ENCODE data around the gene RERE.

The RERE gene

GRCh38 chr1:8423692-8424538 lies 393.5 kb downstream of the RERE start:
- Histone ChIP-seq H3K9ac (ENCODE audit: low read depth, low read length) (peak overlapping the region; percentile 66), H3K9me3 (ENCODE audit: insufficient read depth, low read length, severe bottlenecking) (no peaks in the 10 kb centered on the region), H3K27me3 (ENCODE audit: insufficient read depth, low read length, poor library complexity) (peaks cover 4% of the 10 kb centered on the region), H4K20me1 (ENCODE audit: insufficient read depth, low read length) (peaks cover 37% of the 10 kb centered on the region), H3K4me2 (ENCODE audit: insufficient read depth, low read length) (peak overlapping the region; percentile 85), H3K36me3 (ENCODE audit: insufficient read depth, low read length) (peaks cover 10% of the 10 kb centered on the region), H3K4me3 (ENCODE audit: low read depth in 1 of 2, low read length in 2 of 2) (peak overlapping the region; percentile 53 to 58; a peak in 3 of 4 replicates), H3K27ac (ENCODE audit: low read length) (no peak overlapping the region), H3K4me1 (ENCODE audit: insufficient read depth, low read length) (peaks cover 54% of the 10 kb centered on the region), H3K79me2 (ENCODE audit: insufficient read depth, low read length) (peaks cover 2% of the 10 kb centered on the region; the same call in 1 of the 2 replicates), H2AFZ (ENCODE audit: low read depth, low read length) (peak overlapping the region; percentile 56)
- peak; percentile 60 for ATAC-seq (ENCODE audit: insufficient read depth, low read depth)
- no peak for TF ChIP-seq CTCF (IDR thresholded peaks at IDR 0.05; ENCODE audit: borderline replicate concordance, extremely low read depth, low read length, poor library complexity, severe bottlenecking)
- peak; percentile 32 for TF ChIP-seq EZH2 (IDR thresholded peaks at IDR 0.05; ENCODE audit: borderline replicate concordance, low read depth, low read length, severe bottlenecking)
- DNase-seq: peak; percentile 46

GRCh38 chr1:8423269-8423691 lies 394.2 kb downstream of the RERE start:
- Histone ChIP-seq H4K20me1 (ENCODE audit: insufficient read depth, low read length) (peaks cover 37% of the 10 kb centered on the region), H3K79me2 (ENCODE audit: insufficient read depth, low read length) (peaks cover 2% of the 10 kb centered on the region; the same call in 1 of the 2 replicates), H3K27me3 (ENCODE audit: insufficient read depth, low read length, poor library complexity) (peaks cover 4% of the 10 kb centered on the region), H3K4me2 (ENCODE audit: insufficient read depth, low read length) (peak overlapping the region; percentile 85), H3K36me3 (ENCODE audit: insufficient read depth, low read length) (peaks cover 10% of the 10 kb centered on the region), H2AFZ (ENCODE audit: low read depth, low read length) (peak overlapping the region; percentile 18), H3K27ac (ENCODE audit: low read length) (peak overlapping the region; percentile 34; the same call in 1 of the 2 replicates), H3K4me1 (ENCODE audit: insufficient read depth, low read length) (peaks cover 48% of the 10 kb centered on the region), H3K9me3 (ENCODE audit: insufficient read depth, low read length, severe bottlenecking) (no peaks in the 10 kb centered on the region), H3K9ac (ENCODE audit: low read depth, low read length) (peak overlapping the region; percentile 66), H3K4me3 (ENCODE audit: low read depth in 1 of 2, low read length in 2 of 2) (peak overlapping the region; percentile 53 to 58; a peak in 3 of 4 replicates)
- ATAC-seq (ENCODE audit: insufficient read depth, low read depth) (peak; percentile 37), DNase-seq (peak; percentile 45)
- no peak for TF ChIP-seq CTCF (IDR thresholded peaks at IDR 0.05; ENCODE audit: borderline replicate concordance, extremely low read depth, low read length, poor library complexity, severe bottlenecking)
- peak; percentile 6 for TF ChIP-seq EZH2 (IDR thresholded peaks at IDR 0.05; ENCODE audit: borderline replicate concordance, low read depth, low read length, severe bottlenecking)

- peaks cover 2% of the 10 kb centered on the region; the same call in 1 of the 2 replicates for H3K79me2 ChIP-seq (ENCODE audit: insufficient read depth, low read length)
- peaks cover 10% of the 10 kb centered on the region for H3K36me3 ChIP-seq (ENCODE audit: insufficient read depth, low read length)
- peaks cover 34% of the 10 kb centered on the region for H4K20me1 ChIP-seq (ENCODE audit: insufficient read depth, low read length)
- peak overlapping the region; percentile 53 to 58; a peak in 3 of 4 replicates for H3K4me3 ChIP-seq (ENCODE audit: low read depth in 1 of 2, low read length in 2 of 2)
- peaks cover 4% of the 10 kb centered on the region for H3K27me3 ChIP-seq (ENCODE audit: insufficient read depth, low read length, poor library complexity)
- TF ChIP-seq CTCF (IDR thresholded peaks at IDR 0.05; ENCODE audit: borderline replicate concordance, extremely low read depth, low read length, poor library complexity, severe bottlenecking) (no peak), EZH2 (IDR thresholded peaks at IDR 0.05; ENCODE audit: borderline replicate concordance, low read depth, low read length, severe bottlenecking) (peak; percentile 73)
- H3K27ac ChIP-seq (ENCODE audit: low read length): peak overlapping the region; percentile 34; the same call in 1 of the 2 replicates
- H2AFZ ChIP-seq (ENCODE audit: low read depth, low read length): peak overlapping the region; percentile 18
- no peaks in the 10 kb centered on the region for H3K9me3 ChIP-seq (ENCODE audit: insufficient read depth, low read length, severe bottlenecking)
- peak overlapping the region; percentile 66 for H3K9ac ChIP-seq (ENCODE audit: low read depth, low read length)
- ATAC-seq (ENCODE audit: insufficient read depth, low read depth) (0 out of 3 replicates have a peak, but pooled peaks have one; percentile 20), DNase-seq (peak; percentile 18)
- peaks cover 42% of the 10 kb centered on the region for H3K4me1 ChIP-seq (ENCODE audit: insufficient read depth, low read length)
- H3K4me2 ChIP-seq (ENCODE audit: insufficient read depth, low read length): peak overlapping the region; percentile 85
Measured at GRCh38 chr1:8422510-8423268, 394.8 kb downstream of the RERE start.
